22Rv1 (cell line): Measurements from ENCODE around the gene SULF2.

Source experiments
- CTCF ChIP-seq: fragments of 450-650 bp; IDR thresholded peaks from 2 replicates; pipeline ENCODE4 v1.5.1; 2017; ENCODE audit warnings: mild to moderate bottlenecking
- ZFX ChIP-seq: fragments of 450-650 bp; IDR thresholded peaks from 2 replicates; pipeline ENCODE4 v1.6.1; 2017; ENCODE audit warnings: antibody characterized with exemption, borderline replicate concordance

GRCh38 chr20:47754946-47755652, 30.2 kb downstream of the SULF2 start:
- TF ChIP-seq CTCF (no peak), ZFX (no peak)
